A549 treated with AZD2906 at 1 μM for 4 hours (cell line): ENCODE results near the gene GJB4. TPM values are rescaled to one million over a fixed set of nuclear protein-coding genes. Genes with fewer than 3 reads are reported as not detected.

Experiments
- total RNA-seq: library from RNA; stranded (reverse); fragments of 200-300 nt; extraction: Qiagen RNA extraction; gene quantifications from 5 replicates; pipeline ENCODE4 v1.2.3, GENCODE V29; 2022

GJB4 gene
- total RNA-seq: 0.06 to 0.17 TPM (median 0.10 TPM) in 5 replicates

DNA sequence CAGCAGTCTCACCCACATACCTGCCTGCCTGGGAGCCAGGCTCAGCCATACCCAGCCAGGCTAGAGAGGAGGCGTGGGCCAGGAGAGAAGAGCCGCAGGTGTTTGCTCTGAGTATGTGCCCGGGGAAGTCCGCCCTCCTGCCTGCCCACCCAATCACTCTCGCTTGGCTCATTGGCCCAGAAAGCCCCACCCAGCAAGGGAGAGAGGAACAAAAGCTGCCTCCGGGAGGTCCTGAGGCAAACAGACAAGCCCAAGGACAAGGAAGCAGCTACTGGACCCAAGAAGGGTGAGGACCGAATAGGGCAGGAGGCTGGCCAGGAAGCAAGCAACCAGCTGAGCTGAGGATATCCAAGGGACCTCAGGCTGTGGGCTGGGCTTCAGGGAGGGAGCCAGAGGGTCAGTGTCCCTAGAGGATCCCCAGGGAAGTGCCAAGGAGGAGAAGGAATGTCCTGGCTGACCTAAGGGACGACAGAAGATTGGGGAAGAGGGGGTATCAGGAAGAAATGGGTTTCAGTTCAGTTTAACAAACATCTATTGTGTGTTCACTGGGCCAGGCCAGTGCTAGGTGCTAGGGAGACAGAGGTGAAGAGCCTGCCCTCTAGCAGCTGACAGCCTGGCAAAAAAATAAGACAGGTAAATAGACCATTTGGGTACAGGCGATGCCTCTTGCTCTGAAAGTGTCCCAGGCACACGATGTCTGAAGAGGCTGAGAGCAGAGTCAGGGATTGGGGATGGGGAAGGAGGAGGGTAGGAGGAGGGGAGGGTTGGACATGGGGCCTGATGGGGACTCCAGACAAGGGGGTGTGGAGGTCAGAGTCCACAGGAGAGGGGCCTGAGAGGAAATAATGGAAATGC, at the start of gene GJB4:
Gene GJB4, plus strand, starts transcription at position 238 of the 855 bp plus-strand sequence. CDS start 1,515 bp downstream, outside the sequence.

DNA sequence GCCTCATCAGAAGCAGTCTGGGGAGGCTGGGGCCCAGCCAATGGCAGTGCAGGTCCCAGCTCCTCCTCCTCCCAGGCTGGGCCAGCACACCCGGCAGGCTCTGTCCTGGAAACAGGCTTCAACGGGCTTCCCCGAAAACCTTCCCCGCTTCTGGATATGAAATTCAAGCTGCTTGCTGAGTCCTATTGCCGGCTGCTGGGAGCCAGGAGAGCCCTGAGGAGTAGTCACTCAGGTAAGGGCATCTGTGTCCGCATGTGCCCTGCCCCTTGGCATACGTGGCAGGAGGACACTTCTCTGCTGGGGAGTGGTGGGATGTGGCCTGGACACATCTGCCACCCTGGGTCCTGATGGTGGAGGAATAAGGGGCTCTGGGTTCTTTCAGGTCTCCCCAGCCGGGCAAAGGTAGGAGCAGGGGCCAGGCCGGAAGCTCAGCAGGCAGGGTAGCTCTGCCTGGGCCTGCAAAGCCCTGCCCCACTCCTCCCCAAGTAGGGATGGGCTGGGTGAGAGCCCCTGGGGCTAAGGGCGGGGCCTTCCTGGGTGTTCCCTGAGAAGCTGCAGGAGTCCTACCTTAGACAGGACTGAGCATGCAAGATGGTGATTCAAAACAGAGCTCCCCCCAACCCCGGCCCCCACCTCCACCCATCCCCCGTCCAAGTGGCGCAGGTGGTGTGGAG, 4.4 kb upstream of the GJB4 start, which contains the start of gene GJB5:
Gene GJB5, plus strand, starts transcription at position 84 of the 674 bp plus-strand sequence. CDS start 2,284 bp downstream, outside the sequence.

DNA sequence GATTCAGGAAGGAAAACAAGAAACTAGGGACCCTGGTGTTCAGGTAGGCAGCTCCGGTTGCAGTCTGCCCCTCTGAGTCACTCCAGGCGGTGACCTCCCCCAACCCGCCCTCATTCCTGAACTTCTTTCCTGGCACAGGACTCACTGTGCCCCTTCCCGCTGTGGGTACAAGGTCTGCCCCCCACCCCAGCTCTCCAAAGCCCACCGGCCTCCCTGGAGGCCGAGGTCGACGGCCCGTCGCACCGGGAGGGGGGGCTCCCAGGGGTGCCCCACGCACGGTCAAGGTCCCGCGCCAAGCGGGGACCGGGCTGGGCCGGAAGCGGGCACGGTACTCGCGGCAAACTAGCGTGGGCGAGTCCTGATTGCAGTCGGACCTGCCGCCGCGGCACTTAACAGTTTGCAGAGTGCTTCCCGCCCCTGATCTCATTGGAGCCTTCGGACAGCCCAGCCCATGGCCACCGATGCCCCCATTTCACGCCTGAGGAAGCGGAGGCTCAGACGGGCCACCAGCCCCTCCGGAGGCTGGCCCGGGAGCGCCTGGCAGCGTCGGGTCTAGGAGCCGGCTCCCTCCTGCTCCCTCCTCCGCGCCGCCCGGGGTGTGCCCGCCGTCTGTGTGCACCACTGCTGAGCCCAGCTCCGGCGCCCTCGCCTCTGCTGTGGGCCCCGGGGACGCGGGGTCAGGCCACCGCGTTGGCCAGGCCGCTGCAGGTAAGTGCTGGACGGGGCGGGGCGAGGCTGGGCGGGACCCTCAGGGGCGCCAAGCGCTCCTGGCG, 21.7 kb downstream of the GJB4 start, which contains the start of gene GJB3:
Gene GJB3, plus strand, starts transcription at position 144 of the 773 bp plus-strand sequence. CDS start 3,549 bp downstream, outside the sequence.

DNA sequence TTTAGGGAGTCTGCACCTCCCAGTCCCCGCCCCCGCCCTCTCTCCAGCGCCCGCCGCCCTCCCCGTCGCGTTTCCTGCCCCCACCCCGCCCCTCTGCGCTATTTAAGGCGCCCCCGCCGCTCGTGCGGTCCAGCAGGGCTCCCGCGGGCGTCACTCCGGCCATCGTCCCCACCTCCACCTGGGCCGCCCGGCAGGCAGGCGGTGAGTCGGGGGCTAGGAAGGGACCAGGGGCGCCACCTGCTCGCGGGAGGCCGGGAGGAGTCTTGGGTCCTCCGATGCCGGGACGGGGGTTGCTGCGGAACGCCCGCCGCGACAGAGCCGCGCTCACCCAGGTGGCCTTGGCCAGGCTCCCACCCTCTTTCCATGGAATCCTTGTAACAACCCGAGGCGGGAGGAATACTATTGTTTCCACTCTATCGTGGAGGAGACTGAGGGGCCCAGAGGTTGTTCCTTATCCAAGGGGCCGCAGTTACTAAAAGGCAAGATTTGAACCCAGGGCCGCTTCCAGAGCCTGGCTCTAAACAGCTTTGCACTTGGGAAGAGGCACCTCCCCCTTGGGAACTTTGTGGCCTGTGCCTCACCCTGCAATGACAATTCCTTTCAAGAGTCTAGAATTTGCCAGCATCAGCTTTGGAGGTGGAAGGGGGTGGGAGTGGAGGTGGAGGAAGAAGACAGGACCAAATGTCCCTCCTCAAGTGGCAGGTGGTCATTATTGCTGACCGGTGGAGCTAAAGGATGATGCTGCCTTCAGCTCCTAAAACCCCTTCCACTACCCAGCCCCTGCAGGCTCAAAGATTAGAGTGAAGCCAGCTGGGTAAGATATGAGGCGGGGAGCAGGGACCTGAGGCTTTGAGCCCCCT, 33.6 kb downstream of the GJB4 start, which contains the start of gene GJA4:
Gene GJA4, plus strand, starts transcription at position 132 of the 860 bp plus-strand sequence. CDS start 1,215 bp downstream, outside the sequence.

Other genes with a start within 250 kb of the GJB4 start
- 0.06 to 0.15 TPM (median 0.12 TPM) in 4 of 5 replicates, not detected in the other for gene GJB5, start 4.7 kb upstream of the GJB4 start, total RNA-seq
- 10.4 to 19.8 TPM (median 16.5 TPM) in 5 replicates for gene GJB3, start 21.5 kb downstream of the GJB4 start, total RNA-seq
- not detected in 5 replicates for gene GJA4, start 33.3 kb downstream of the GJB4 start, total RNA-seq
- gene SMIM12, start 100.0 kb downstream of the GJB4 start, total RNA-seq: 49.4 to 63.7 TPM (median 59.8 TPM) in 5 replicates
- 0.10 to 0.32 TPM (median 0.26 TPM) in 5 replicates for gene DLGAP3, start 169.9 kb downstream of the GJB4 start, total RNA-seq
- 14.6 to 18.7 TPM (median 17.7 TPM) in 5 replicates for gene TMEM35B, start 225.6 kb downstream of the GJB4 start, total RNA-seq